ENCODE data around the gene RPS21. TPM values are rescaled to one million over a fixed set of nuclear protein-coding genes. Genes with fewer than 3 reads are reported as not detected.

The RPS21 gene
- total and polyA plus RNA-seq, 8 donors: 239 to 7,615 (median 2,549) TPM

DNA sequence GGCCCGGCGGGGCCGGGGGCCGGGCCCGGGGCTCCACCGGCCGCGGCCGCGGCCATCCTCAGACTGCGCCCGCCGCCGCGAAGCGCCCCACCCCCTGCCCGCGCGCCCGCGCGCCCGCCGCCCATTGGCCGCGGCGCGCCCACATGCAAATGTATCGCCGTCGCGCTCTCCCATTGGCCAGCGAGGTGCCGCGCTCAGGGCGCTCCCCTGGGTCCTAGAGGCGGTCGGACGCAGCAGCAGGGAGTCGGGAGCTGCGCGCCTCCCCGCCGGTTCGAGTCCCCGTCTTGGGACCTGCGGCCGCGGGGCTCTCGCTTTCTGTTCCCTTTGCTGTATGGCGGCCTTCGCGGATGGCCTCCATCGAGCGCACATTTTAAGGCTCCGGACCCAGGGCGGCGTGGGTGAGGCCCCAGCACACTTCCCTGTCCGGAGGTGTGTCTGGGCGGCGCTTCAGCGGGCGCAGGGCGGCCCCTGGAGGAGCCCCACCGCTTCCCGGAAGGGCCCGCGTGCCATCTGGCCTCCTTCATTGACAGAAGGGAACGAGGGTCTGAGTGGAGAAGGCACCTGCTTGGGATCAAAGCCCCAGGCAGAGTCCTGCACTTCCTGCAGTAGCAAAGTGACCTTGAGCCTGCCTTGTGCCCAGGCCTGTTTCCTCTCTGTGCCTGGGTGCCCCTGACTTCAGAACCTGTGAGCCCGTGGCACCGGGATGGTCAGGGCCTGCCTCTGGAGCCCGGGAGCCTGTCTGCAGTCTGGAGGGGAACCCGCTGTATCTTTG, 20.5 kb downstream of the RPS21 start, which contains the start of gene CABLES2:
CABLES2 (minus strand) TSS at position 65 of the 772 bp plus-strand sequence; CDS start at position 56, 9 bp downstream.
- Histone ChIP-seq H3K27ac (peak within 1 kb of the TSS; percentile 57 to 84 (median 66)), H3K9me3 (no peaks in the 10 kb centered on the region), H3K4me1 (peaks cover 47 to 72% (median 58%) of the 10 kb centered on the region in 4 donors), H3K36me3 (peaks cover 0 to 9% (median 6%) of the 10 kb centered on the region in 4 donors), H3K27me3 (no peaks in the 10 kb centered on the region), H3K4me3 (peak within 1 kb of the TSS; percentile 63 to 78 (median 68))
- WGBS, 5 donors: 4 to 10% (median 7%) methylated on average over 24 to 73 of the region's 73 CpGs
- intact Hi-C loops (cut with DNase I; ENCODE audit: low total_unique reads): no loop called here
- DNase-seq: peak; percentile 95 to 98
- TF ChIP-seq POLR2A (IDR thresholded peaks at IDR 0.05) (no peak), POLR2AphosphoS5 (IDR thresholded peaks at IDR 0.05) (peak in 2 of 3 donors; percentile 36 to 42), EP300 (IDR thresholded peaks at IDR 0.05) (no peak)
- TF ChIP-seq, protein P1, sequence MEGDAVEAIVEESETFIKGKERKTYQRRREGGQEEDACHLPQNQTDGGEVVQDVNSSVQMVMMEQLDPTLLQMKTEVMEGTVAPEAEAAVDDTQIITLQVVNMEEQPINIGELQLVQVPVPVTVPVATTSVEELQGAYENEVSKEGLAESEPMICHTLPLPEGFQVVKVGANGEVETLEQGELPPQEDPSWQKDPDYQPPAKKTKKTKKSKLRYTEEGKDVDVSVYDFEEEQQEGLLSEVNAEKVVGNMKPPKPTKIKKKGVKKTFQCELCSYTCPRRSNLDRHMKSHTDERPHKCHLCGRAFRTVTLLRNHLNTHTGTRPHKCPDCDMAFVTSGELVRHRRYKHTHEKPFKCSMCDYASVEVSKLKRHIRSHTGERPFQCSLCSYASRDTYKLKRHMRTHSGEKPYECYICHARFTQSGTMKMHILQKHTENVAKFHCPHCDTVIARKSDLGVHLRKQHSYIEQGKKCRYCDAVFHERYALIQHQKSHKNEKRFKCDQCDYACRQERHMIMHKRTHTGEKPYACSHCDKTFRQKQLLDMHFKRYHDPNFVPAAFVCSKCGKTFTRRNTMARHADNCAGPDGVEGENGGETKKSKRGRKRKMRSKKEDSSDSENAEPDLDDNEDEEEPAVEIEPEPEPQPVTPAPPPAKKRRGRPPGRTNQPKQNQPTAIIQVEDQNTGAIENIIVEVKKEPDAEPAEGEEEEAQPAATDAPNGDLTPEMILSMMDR (IDR thresholded peaks at IDR 0.05): peak in 5 of 7 experiments; percentile 9 to 37 (median 23)

DNA sequence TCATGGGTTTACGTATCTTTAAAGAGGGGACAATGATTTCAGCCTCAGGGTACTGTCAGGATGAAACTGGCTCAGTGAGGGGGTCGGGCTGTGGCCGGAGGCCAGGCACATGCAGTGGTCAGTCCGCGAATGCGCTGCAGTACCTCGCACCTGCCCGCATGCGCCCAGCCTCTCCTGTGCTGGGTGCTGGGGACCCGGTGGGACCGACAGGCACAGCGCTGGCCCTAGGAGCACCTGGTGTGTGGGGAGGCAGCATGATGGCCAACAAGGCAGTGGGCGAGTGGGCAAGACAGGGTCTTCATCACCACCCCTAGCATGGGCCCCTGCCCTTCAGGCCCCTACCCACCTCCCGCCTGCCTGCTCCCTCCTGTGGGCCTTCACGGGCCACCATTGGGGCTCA, 21.2 kb downstream of the RPS21 start:
- Histone ChIP-seq H3K4me1 (peaks cover 47 to 78% (median 61%) of the 10 kb centered on the region in 4 donors), H3K27me3 (no peaks in the 10 kb centered on the region), H3K9me3 (no peaks in the 10 kb centered on the region), H3K4me3 (peak overlapping the region in 1 of 4 donors; percentile 55), H3K27ac (peak overlapping the region in 1 of 5 donors; percentile 83), H3K36me3 (peaks cover 0 to 2% (median under 1%) of the 10 kb centered on the region in 4 donors)
- intact Hi-C loops (cut with DNase I; ENCODE audit: low total_unique reads): no loop called here
- WGBS, 5 donors: 79 to 93% (median 89%) methylated on average over 14 to 15 of the region's 15 CpGs
- TF ChIP-seq POLR2AphosphoS5 (IDR thresholded peaks at IDR 0.05): no peak
- peak in 1 of 2 donors; percentile 24 for DNase-seq

DNA sequence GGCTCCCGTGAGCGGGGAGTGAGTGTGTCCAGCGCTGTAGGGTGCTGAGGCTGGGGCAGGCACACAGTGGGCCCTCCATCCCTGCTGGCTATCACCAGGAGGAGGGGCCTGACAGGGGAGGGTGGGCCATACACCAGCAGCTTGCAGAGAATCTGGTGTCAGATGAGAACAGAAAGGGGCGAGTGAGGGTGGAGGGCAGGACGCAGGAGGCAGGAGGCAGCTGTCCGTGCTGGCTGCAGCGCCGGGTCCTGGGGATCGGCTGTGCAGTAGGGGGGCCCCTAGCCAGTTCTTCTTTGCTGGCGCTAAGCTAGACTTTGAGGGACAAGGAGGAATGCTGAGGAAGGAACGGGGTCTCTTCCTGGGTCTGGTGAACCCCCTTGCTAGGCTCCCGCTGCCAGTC, 21.7 kb downstream of the RPS21 start:
- no peak for DNase-seq
- H3K4me1 ChIP-seq: peaks cover 47 to 84% (median 64%) of the 10 kb centered on the region in 4 donors
- WGBS, 5 donors: 64 to 94% (median 78%) methylated on average over 12 of the region's 12 CpGs
- TF ChIP-seq, protein P1 (IDR thresholded peaks at IDR 0.05): no peak
- no peak for TF ChIP-seq POLR2AphosphoS5 (IDR thresholded peaks at IDR 0.05)
- intact Hi-C loops (cut with DNase I; ENCODE audit: low total_unique reads): no loop called here
- H3K36me3 ChIP-seq: no peaks in the 10 kb centered on the region
- H3K9me3 ChIP-seq: no peaks in the 10 kb centered on the region
- H3K4me3 ChIP-seq: no peak overlapping the region
- no peaks in the 10 kb centered on the region for H3K27me3 ChIP-seq
- no peak overlapping the region for H3K27ac ChIP-seq

DNA sequence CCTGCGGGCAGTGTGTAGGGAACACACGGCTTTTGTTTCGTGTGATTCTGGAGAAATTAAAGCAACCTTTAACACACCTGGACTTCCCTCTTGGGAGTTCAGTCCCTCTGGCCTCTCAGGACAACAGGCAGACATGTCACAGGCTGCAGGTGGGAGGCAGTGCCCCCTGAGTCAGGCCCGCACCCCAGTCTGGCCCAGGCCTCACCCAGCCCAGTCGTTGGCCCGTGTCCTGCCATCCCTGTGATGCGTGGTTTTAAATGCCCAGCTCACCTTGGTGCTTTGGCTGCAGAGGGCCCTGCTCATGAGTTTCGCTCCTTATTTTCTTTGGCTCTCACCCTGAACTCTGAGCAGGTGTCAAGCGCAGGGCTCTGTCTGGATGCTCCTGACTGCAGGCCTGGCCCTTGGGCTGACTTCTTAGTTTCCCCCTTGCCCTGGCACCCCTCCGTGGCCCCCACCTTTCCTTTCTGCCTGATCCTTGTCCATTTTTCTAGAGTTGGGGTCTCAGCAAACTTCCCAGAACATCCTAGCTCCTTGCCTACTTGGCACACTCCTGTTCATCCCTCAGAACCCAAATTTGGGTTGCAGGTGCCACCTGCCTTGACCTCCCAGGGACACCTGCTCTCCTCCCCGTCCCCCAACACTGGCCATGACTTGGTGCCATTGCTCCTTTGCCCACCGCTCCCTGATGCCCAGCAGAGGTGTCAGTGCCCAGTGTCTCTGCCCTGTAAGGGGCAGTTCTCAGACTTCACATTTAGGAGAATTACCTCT, 22.4 kb downstream of the RPS21 start:
- DNase-seq: no peak
- peak overlapping the region in 1 of 5 donors; percentile 24 for H3K27ac ChIP-seq
- H3K4me1 ChIP-seq: peaks cover 47 to 90% (median 65%) of the 10 kb centered on the region in 4 donors
- H3K4me3 ChIP-seq: no peak overlapping the region
- no peak for TF ChIP-seq EP300 (IDR thresholded peaks at IDR 0.05)
- TF ChIP-seq, protein P1 (IDR thresholded peaks at IDR 0.05): no peak
- no peak for TF ChIP-seq POLR2A (IDR thresholded peaks at IDR 0.05)
- TF ChIP-seq POLR2AphosphoS5 (IDR thresholded peaks at IDR 0.05): no peak
- no peaks in the 10 kb centered on the region for H3K9me3 ChIP-seq
- H3K27me3 ChIP-seq: no peaks in the 10 kb centered on the region
- H3K36me3 ChIP-seq: no peaks in the 10 kb centered on the region
- intact Hi-C loops (cut with DNase I; ENCODE audit: low total_unique reads): no loop called here
- 54 to 75% (median 72%) methylated on average over 12 of the region's 12 CpGs for WGBS, 5 donors
